HG03342 (cell line): ENCODE results near the gene DKK3.

Experiments
- ATAC-seq: cut with Tn5 transposase; IDR thresholded peaks from one replicate; pipeline ENCODE4 v1.9.1; 2021; ENCODE audit warnings: mild to moderate bottlenecking, moderate library complexity; ENCODE audit not compliant: unreplicated experiment

The DKK3 gene

DNA sequence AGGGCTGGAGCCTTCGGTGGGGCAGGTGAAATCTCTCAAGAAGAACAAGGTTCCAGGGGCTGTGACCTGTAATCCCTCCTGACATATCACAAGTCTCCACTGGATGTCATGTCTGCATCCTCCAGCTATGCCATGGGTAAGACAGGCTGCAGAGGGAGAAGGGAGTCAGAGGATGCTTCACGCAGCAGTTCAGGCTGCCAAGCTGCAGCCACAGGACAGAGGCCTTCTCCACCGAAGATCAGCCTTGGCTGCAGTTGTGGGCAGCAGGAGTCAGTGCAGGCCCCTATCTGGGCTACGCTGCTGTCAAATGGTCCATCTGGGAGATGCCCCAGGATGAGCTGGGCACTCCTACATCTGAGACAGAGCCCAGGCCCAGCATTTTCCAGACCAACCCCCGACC, 25.0 kb downstream of the DKK3 start:
- ATAC-seq, result no peak

DNA sequence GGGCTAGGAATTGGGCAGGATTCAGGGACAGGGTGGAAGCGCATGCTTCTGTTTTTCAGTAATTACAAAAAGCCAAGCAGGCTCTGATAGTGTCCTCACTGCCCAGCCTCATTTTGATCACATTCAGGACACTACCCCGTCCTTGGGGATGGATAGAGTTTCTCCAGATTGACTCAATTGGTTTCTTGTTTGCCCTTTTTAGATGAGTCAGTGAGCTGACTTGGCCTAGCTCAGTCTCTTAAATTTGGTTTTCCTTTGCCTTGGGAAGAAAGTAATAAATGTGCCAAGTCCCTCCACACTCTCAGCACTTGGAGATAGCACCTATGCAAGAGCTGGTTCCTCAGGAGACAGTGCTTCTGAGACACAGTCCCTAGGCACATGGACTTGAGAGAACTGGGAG, 25.5 kb downstream of the DKK3 start:
- no peak for ATAC-seq

- ATAC-seq, result no peak
Measured at GRCh38 chr11:11982461-11982860, 26.0 kb downstream of the DKK3 start.

- ATAC-seq, result no peak
Measured at GRCh38 chr11:11981840-11982239, 26.6 kb downstream of the DKK3 start.

GRCh38 chr11:11981364-11981763, 27.1 kb downstream of the DKK3 start:
- no peak for ATAC-seq

GRCh38 chr11:11980841-11981308, 27.6 kb downstream of the DKK3 start:
- ATAC-seq, result no peak

DNA sequence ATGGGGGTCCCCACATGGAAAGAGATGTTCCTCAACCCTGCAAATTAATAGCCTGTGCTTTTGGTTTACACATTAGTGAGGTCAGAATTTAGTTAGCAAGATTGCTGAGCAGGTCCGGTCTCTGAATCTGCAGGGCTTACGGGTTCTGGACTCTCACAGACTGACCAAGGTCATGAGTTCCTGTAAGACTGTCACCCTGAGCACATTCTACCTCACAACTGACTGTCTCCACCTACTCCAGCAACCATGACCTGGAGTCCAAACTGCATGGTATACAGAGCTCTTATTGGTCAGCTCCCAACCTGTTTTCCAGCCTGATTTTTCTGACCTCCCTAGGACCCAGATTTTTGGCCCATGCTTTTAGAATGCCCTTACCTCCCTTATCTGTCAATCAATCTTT, 28.2 kb downstream of the DKK3 start:
- no peak for ATAC-seq

GRCh38 chr11:11979488-11980117, 28.8 kb downstream of the DKK3 start:
- ATAC-seq, result no peak

GRCh38 chr11:11978792-11979487, 29.5 kb downstream of the DKK3 start:
- no peak for ATAC-seq

GRCh38 chr11:11978098-11978637, 30.3 kb downstream of the DKK3 start:
- ATAC-seq, result no peak

DNA sequence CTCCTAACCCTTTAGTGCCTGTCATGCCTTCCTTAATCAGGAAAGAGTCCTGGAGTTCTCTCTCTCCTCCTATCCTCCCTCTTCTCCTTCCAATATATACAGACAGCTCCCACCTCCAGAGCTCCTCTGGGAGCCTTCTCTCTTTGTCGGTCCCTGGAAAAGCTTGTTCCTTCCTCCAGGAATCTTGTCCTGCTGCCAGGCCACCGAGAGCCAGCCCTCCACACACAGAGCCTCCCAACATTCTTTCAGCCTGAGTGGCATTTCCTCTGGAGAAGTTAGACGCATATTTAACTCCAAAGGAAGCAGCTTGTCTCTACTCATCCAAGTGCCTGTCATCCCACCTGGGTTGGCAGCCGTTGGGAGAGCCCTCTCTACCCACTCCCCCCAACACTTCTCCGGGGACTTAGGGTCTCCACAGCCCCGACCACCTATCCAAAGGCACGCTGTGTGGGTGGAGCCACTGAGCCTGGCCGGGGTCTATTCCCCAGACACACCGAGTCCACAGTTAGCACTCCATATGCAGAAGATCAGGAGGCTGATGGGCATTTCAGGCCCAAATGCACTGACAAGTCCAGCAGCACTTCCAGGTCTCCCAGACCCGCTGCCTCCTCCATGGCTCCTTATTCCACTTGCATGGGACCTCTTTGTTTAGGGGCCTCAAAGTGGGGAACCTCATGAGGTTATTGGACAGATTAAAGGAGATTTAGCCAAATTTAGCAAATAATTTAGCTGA, 31.1 kb downstream of the DKK3 start:
- ATAC-seq, result no peak

GRCh38 chr11:11976481-11977127, 31.8 kb downstream of the DKK3 start:
- ATAC-seq, result no peak

DNA sequence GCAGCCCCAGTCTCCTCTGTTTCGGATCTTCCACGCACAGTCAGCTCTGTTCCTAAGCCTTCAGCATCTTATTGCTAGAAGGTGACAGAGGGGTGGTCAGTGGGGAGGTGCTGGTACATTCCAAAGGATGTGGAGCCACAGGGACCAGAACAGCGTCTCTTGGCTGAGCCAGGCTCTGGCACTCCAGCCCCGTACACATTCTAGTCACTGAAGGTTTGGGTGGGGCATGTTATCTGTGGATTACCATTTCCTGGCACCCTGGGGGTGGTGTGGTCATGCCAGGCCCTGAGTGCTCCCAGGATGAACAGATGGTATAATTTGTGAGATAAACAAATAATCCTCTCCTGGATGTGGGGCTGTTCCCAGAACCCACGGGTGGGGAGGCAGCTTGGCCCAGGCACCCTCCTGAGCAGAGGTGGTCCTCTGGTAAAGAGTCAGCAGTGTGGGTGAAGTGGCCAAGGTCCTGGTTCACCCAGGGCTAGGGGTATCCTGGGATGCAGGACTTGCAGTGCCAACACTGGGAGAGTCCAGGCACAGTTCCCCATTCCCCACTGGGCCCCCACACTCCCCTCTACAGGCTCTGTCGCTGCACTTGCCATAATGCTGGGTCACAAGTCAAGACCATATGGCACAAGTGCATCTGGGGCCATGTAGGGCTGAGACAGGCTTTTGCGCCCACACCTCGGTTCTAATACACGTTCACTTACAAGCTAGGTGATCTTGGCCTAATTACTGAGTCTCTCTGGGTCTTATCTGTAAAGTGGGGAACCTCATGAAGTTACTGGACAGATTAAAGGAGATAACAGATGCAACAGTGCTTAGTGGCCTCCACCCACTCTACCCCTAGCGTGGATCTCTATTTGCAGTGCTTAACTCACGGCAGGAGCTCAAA, 33.0 kb downstream of the DKK3 start:
- ATAC-seq, result no peak

DNA sequence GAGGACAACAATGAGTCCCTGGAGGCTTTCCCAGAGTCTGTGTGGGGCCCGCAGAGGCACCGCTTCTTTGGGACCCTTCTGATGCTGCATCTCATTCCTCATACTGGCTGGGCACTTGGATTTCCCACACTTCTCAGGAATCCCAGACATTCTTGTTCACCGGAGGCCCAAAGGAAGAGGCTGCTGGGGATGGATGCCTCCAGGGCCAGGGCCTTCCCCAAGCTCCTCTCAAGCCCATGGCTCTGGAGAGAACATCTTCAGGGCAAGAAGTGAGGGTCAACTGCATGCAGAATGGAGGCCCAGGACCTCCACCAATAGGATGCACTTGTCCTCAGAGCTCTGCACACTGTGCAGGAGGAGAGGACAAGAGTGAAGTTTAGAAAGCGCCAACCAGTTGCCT, 34.6 kb downstream of the DKK3 start:
- no peak for ATAC-seq

DNA sequence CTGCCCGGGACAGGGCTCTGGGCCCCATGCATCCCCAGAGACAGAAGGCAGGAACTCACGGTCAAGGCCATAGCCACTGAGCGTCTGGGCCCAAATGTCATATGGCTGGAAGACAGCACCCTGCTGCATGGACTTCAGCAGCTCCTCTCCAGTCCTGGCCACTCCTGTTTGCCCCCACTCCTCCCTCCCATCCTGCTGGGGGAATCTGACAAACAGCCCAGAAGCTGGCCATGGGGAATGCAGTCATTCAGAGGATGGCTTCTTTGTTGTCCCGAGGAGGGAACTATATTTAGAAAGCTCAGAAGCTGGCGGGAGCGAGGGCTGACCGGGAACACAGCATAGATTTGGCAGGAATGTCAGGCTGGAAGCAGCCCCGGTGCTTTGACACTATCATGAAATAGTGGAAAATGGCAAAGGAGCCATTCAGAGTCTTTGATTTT, 35.0 kb downstream of the DKK3 start:
- no peak for ATAC-seq

- ATAC-seq, result no peak
Measured at GRCh38 chr11:11972730-11973341, 35.6 kb downstream of the DKK3 start.

DNA sequence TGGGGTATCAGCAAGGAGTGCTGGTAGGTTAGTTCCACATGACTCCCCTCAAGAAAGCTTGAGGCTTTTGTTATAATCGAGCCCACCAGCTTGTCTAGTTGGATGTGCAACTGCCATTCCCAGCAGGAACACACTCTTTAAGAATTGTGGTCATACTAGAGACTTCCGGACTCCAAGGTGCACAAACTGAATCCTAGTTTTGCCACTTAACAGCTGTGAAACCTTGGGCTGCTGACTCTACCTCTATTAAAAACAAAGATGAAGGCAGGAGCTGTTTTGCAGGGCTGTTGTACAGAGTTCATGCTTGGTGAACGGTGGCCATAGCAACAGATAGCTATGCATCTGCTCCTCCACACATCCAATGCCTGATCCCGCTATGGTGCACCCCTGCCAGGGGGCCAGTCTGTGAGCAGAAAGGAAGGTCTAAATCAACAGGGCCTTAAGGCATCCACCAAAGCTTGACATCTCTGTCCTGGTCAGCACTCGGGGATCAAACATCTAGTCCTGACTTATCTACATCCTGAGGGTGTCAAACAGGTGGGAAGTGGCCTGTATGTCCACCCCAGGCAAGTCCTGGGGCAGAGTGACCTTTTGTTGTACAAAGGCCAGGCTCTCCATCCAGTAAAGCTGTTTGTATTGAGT, 36.4 kb downstream of the DKK3 start:
- no peak for ATAC-seq

- ATAC-seq, result no peak
Measured at GRCh38 chr11:11970556-11970955, 37.9 kb downstream of the DKK3 start.
